HEK293 (cell line): ENCODE data around the gene ZNF593.

Experiments used
- CTCF ChIA-PET: fragments of 350-600 bp; formaldehyde crosslinking; extraction: SDS; loops from one replicate; lab custom pipeline; 2021; ENCODE audit warnings: antibody characterized with exemption; lab: Yijun Ruan, JAX
- POLR2A ChIA-PET: fragments of 300-600 bp; formaldehyde crosslinking; extraction: SDS; loops from one replicate; lab custom pipeline; 2020; ENCODE audit warnings: antibody characterized with exemption, inconsistent platforms; lab: Yijun Ruan, JAX
- H3K27ac ChIP-seq: fragments of 200-500 bp; sonication (Bioruptor generic); 2 replicates; pipeline ENCODE4 v1.5.1; 2014; ENCODE audit warnings: low read depth, low read length, control low read depth, inconsistent platforms; ENCODE audit errors: extremely low read depth
- H3K36me3 ChIP-seq, 2 experiments: fragments of 200-500 bp in 1 of 2; sonication (Bioruptor generic) in 1 of 2; 1 replicate in 1 of 2; 2 replicates in 1 of 2; pipeline ENCODE4 v1.5.1; 2014 to 2017; ENCODE audit warnings: inconsistent platforms in 2 of 2, low read length in 2 of 2; ENCODE audit not compliant: control insufficient read depth in 2 of 2, insufficient read depth in 1 of 2
- H3K4me1 ChIP-seq: fragments of 200-500 bp; sonication (Bioruptor generic); 2 replicates; pipeline ENCODE4 v1.5.1; 2014; ENCODE audit warnings: mild to moderate bottlenecking, low read length, inconsistent platforms; ENCODE audit not compliant: control insufficient read depth, insufficient read depth
- H3K4me3 ChIP-seq: 2 replicates; pipeline ENCODE4 v1.5.1; 2011; ENCODE audit warnings: low read depth, mild to moderate bottlenecking, control low read depth, low read length, moderate library complexity
- H3K9me3 ChIP-seq: fragments of 200-500 bp; sonication (Bioruptor generic); 2 replicates; pipeline ENCODE4 v1.5.1; 2014; ENCODE audit warnings: low read depth, low read length, inconsistent platforms; ENCODE audit not compliant: control insufficient read depth, insufficient read depth
- EGR2 ChIP-seq: fragments of 450-650 bp; formaldehyde crosslinking; IDR thresholded peaks from 2 replicates; pipeline ENCODE4 v1.5.1; 2016; ENCODE audit warnings: low read depth, missing biosample characterization, missing genetic modification characterization
- GLI2 ChIP-seq: fragments of 450-650 bp; formaldehyde crosslinking; IDR thresholded peaks from 2 replicates; pipeline ENCODE4; 2017; ENCODE audit warnings: missing biosample characterization, missing genetic modification characterization, low read depth, borderline replicate concordance
- KLF1 ChIP-seq: fragments of 450-650 bp; formaldehyde crosslinking; IDR thresholded peaks from 2 replicates; pipeline ENCODE4 v1.5.1; 2016; ENCODE audit warnings: missing biosample characterization, missing genetic modification characterization
- MYNN ChIP-seq: fragments of 450-650 bp; formaldehyde crosslinking; IDR thresholded peaks from 2 replicates; pipeline ENCODE4 v1.5.1; 2016; ENCODE audit warnings: missing biosample characterization, missing genetic modification characterization, borderline replicate concordance
- ZBTB48 ChIP-seq: fragments of 450-650 bp; formaldehyde crosslinking; IDR thresholded peaks from 2 replicates; pipeline ENCODE4 v1.5.1; 2016; ENCODE audit warnings: missing biosample characterization, missing genetic modification characterization
- ZNF133 ChIP-seq: fragments of 450-650 bp; formaldehyde crosslinking; IDR thresholded peaks from 2 replicates; pipeline ENCODE4 v1.5.1; 2016; ENCODE audit warnings: missing biosample characterization, missing genetic modification characterization
- ZNF175 ChIP-seq: fragments of 450-650 bp; formaldehyde crosslinking; IDR thresholded peaks from 2 replicates; pipeline ENCODE4 v1.5.1; 2016; ENCODE audit warnings: missing biosample characterization, missing genetic modification characterization
- ZNF2 ChIP-seq: fragments of 450-650 bp; formaldehyde crosslinking; IDR thresholded peaks from 2 replicates; pipeline ENCODE4 v1.5.1; 2016; ENCODE audit warnings: missing biosample characterization, missing genetic modification characterization
- ZNF223 ChIP-seq: fragments of 450-650 bp; formaldehyde crosslinking; IDR thresholded peaks from 2 replicates; pipeline ENCODE4 v1.5.1; 2016; ENCODE audit warnings: missing biosample characterization, missing genetic modification characterization
- ZNF404 ChIP-seq: fragments of 450-650 bp; formaldehyde crosslinking; IDR thresholded peaks from 2 replicates; pipeline ENCODE4 v1.5.1; 2017; ENCODE audit warnings: missing biosample characterization, missing genetic modification characterization
- ZNF621 ChIP-seq: fragments of 450-650 bp; formaldehyde crosslinking; IDR thresholded peaks from 2 replicates; pipeline ENCODE4 v1.5.1; 2017; ENCODE audit warnings: missing biosample characterization, missing genetic modification characterization
- ZNF624 ChIP-seq: fragments of 450-650 bp; formaldehyde crosslinking; IDR thresholded peaks from 2 replicates; pipeline ENCODE4 v1.5.1; 2017; ENCODE audit warnings: missing biosample characterization, missing genetic modification characterization
- ZNF664 ChIP-seq: fragments of 450-650 bp; formaldehyde crosslinking; IDR thresholded peaks from 2 replicates; pipeline ENCODE4 v1.5.1; 2016; ENCODE audit warnings: missing biosample characterization, missing genetic modification characterization
- ZNF776 ChIP-seq: fragments of 450-650 bp; formaldehyde crosslinking; IDR thresholded peaks from 2 replicates; pipeline ENCODE4 v1.5.0; 2017; ENCODE audit warnings: missing biosample characterization, missing genetic modification characterization, borderline replicate concordance
- TF ChIP-seq, protein P1 (sequence below): fragments of 450-650 bp; formaldehyde crosslinking; IDR thresholded peaks from 2 replicates; pipeline ENCODE4 v1.5.1; 2016; ENCODE audit warnings: missing biosample characterization, missing genetic modification characterization
- TF ChIP-seq, protein P2 (sequence below): fragments of 450-650 bp; formaldehyde crosslinking; IDR thresholded peaks from 2 replicates; pipeline ENCODE4 v1.5.1; 2016; ENCODE audit warnings: missing biosample characterization, missing genetic modification characterization, borderline replicate concordance
- TF ChIP-seq, protein P3 (sequence below): fragments of 450-650 bp; formaldehyde crosslinking; IDR thresholded peaks from 2 replicates; pipeline ENCODE4 v1.5.1; 2017; ENCODE audit warnings: missing biosample characterization, missing genetic modification characterization

Gene ZNF593

DNA sequence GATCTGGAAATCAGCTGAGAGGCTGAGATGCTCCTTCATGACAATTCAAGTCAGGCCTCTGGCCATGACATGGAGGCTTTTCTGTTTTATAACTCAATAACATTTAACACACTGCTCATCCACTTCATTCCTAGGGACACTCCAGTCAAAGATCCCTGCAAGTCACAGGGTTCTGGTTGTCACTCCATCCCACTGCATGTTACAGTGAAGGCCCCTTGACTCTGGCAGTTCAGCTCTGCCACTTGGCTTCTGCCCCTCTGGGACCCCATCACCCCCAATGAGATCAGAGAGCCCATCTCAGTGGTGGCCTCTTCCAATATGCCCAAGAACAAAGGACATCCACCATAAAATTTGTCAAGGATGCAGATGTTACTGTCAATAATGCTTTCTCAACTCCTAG, 20.8 kb upstream of the ZNF593 start:
- Histone ChIP-seq H3K4me3 (no peak overlapping the region), H3K36me3 (no peaks in the 10 kb centered on the region), H3K9me3 (no peaks in the 10 kb centered on the region), H3K27ac (no peak overlapping the region)
- CTCF ChIA-PET: interaction anchor here (0.6 to 0.7 kb wide), 2 partner anchors 39 to 277 kb away, joined by 3 read pairs; no protein-coding TSS in a partner anchor
- TF ChIP-seq, protein P1, sequence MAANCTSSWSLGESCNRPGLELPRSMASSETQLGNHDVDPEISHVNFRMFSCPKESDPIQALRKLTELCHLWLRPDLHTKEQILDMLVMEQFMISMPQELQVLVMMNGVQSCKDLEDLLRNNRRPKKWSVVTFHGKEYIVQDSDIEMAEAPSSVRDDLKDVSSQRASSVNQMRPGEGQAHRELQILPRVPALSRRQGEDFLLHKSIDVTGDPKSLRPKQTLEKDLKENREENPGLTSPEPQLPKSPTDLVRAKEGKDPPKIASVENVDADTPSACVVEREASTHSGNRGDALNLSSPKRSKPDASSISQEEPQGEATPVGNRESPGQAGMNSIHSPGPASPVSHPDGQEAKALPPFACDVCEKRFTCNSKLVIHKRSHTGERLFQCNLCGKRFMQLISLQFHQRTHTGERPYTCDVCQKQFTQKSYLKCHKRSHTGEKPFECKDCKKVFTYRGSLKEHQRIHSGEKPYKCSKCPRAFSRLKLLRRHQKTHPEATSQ (tag by site-specific recombination): no peak
- no peak for TF ChIP-seq ZNF621 (tag by site-specific recombination)
- TF ChIP-seq, protein P2, sequence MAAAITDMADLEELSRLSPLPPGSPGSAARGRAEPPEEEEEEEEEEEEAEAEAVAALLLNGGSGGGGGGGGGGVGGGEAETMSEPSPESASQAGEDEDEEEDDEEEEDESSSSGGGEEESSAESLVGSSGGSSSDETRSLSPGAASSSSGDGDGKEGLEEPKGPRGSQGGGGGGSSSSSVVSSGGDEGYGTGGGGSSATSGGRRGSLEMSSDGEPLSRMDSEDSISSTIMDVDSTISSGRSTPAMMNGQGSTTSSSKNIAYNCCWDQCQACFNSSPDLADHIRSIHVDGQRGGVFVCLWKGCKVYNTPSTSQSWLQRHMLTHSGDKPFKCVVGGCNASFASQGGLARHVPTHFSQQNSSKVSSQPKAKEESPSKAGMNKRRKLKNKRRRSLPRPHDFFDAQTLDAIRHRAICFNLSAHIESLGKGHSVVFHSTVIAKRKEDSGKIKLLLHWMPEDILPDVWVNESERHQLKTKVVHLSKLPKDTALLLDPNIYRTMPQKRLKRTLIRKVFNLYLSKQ (tag by site-specific recombination): no peak
- TF ChIP-seq, all 188 proteins: peak for 0
- POLR2A ChIA-PET: no interaction called here
- H3K4me1 ChIP-seq: no peaks in the 10 kb centered on the region

DNA sequence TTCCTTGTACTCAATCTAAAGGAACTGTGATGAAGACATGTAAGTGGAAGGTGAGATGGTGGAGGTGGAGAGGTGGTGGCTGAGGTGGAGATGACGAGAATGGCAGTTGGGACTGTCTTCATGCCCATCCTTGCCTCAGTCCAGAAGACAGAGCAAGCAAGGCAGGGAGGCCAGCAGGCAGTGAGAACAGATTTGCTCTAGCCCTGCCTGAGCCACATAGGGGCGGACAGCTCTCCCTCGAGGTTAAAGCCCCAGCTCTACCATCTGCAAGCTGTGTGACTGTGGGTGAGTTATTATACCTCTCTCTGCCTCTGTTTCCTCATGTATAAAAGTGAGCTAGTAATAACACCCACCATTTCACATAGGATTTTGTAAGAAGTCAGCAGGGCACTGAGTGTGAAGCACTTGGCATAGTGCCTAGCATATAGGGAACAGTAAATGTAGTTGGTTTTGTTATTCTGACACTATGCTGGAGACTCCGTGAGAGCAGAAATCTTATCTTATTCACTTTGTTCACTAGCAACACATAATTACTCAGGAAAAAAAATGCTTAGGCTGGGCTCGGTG, 15.7 kb upstream of the ZNF593 start:
- TF ChIP-seq ZNF404 (tag by site-specific recombination): no peak
- no peak for TF ChIP-seq ZNF624
- TF ChIP-seq, protein P3, sequence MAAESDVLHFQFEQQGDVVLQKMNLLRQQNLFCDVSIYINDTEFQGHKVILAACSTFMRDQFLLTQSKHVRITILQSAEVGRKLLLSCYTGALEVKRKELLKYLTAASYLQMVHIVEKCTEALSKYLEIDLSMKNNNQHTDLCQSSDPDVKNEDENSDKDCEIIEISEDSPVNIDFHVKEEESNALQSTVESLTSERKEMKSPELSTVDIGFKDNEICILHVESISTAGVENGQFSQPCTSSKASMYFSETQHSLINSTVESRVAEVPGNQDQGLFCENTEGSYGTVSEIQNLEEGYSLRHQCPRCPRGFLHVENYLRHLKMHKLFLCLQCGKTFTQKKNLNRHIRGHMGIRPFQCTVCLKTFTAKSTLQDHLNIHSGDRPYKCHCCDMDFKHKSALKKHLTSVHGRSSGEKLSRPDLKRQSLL (tag by site-specific recombination): peak; percentile 56; the same call in 1 of the 2 replicates
- no peak for TF ChIP-seq ZBTB48 (tag by site-specific recombination)
- no peak for TF ChIP-seq ZNF2 (tag by site-specific recombination)
- TF ChIP-seq ZNF133 (tag by site-specific recombination): no peak
- peak; percentile 89 for TF ChIP-seq ZNF664
- TF ChIP-seq ZNF175 (tag by site-specific recombination): no peak
- TF ChIP-seq ZNF776 (tag by site-specific recombination): no peak
- no peak for TF ChIP-seq EGR2
- TF ChIP-seq GLI2 (tag by site-specific recombination): no peak
- Histone ChIP-seq H3K27ac (no peak overlapping the region), H3K9me3 (no peaks in the 10 kb centered on the region), H3K4me1 (no peaks in the 10 kb centered on the region), H3K36me3 (no peaks in the 10 kb centered on the region), H3K4me3 (no peak overlapping the region)
- ChIA-PET CTCF (interaction anchor here (0.7 to 1.8 kb wide), 3 partner anchors 9 to 55 kb away, joined by 3 to 8 read pairs (median 3); no protein-coding TSS in a partner anchor), POLR2A (no interaction called here)

DNA sequence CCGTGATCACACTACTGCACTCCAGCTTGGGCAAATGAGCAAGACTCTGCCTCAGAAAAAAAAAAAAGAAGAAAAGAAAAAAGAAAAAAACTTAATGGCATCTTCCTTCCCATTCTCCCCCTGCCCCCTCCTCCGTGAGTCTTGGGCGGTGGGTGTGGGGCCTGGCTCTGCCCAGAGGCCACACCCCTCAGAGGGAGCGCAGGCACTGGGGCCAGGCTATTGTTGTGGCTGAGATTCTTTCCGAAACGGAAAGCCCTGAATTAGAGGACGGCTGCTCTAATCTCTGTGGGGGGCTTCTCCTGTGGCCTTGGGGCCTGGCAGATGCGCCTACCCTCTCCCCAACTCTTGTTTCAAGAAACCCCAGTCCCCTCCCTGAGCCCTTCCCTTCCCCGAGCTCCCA, 15.0 kb upstream of the ZNF593 start:
- TF ChIP-seq ZNF223 (tag by site-specific recombination) (peak; percentile 90), KLF1 (peak; percentile 78), MYNN (tag by site-specific recombination) (no peak)
- CTCF ChIA-PET: interaction anchor here (0.8 to 2.7 kb wide), 4 partner anchors 10 to 52 kb away, joined by 3 to 18 read pairs (median 6); no protein-coding TSS in a partner anchor
- Histone ChIP-seq H3K9me3 (no peaks in the 10 kb centered on the region), H3K36me3 (no peaks in the 10 kb centered on the region), H3K4me3 (no peak overlapping the region), H3K27ac (no peak overlapping the region), H3K4me1 (no peaks in the 10 kb centered on the region)
- POLR2A ChIA-PET: no interaction called here
